ENCODE results near the gene DCAF5.

- TF ChIP-seq GATA3 (IDR thresholded peaks at IDR 0.05; ENCODE audit: low read depth, low read length) (no peak), GATA2 (IDR thresholded peaks at IDR 0.05; ENCODE audit: low read depth, low read length) (no peak)
These were observed 38.6 kb upstream of the DCAF5 start, which contains the start of gene EXD2 for GRCh38 chr14:69191340-69192111.
